Choroid plexus epithelial cell (primary cell): ENCODE data around the gene ACSM3.

ENCODE experiments used
- DNase-seq: peaks from one replicate; pipeline ENCODE4 v3.0.0-alpha.2; 2010; ENCODE audit warnings: low read depth
- H3K4me3 ChIP-seq: 2 replicates; pipeline ENCODE4 v1.5.1; 2011; ENCODE audit warnings: low read depth, mild to moderate bottlenecking, control low read depth, low read length, moderate library complexity
- CTCF ChIP-seq: conservative IDR thresholded peaks from 2 replicates; pipeline ENCODE4 v1.5.1; 2011; ENCODE audit warnings: low read depth, mild to moderate bottlenecking, control low read depth, inconsistent platforms, low read length, moderate library complexity

The ACSM3 gene

GRCh38 chr16:20789130-20789529 is 25.3 kb downstream of the ACSM3 start:
- no peak for DNase-seq
- no peak overlapping the region for H3K4me3 ChIP-seq
- TF ChIP-seq CTCF: no peak

DNA sequence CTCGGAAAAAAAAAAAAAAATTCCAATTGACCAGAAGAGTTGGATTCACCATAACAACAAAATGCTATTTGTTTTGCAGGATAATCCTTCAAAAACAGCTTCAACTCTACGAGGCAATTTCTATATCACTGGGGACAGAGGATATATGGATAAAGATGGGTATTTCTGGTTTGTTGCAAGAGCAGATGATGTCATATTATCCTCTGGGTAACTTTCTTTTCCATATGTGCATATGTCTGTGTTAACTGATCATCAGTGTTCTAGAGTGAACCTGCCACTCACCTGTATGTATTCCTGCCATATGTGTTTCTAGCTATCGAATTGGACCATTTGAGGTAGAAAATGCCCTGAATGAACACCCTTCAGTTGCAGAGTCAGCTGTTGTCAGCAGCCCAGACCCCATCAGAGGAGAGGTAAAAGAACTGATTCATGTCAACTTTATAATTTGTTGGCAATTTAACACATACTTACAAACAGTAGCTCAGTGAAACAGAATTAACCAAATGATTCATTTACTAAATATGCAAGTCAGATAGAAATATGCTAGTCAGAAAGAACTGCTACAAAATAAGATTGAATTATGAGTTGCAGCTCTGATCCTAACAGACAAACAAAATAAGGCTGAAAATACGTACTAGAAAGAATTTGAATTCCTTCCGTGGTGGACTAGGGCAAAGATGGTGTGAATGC is 28.3 kb downstream of the ACSM3 start:
- no peak overlapping the region for H3K4me3 ChIP-seq
- peak; percentile 13 for DNase-seq
- TF ChIP-seq CTCF: no peak

DNA sequence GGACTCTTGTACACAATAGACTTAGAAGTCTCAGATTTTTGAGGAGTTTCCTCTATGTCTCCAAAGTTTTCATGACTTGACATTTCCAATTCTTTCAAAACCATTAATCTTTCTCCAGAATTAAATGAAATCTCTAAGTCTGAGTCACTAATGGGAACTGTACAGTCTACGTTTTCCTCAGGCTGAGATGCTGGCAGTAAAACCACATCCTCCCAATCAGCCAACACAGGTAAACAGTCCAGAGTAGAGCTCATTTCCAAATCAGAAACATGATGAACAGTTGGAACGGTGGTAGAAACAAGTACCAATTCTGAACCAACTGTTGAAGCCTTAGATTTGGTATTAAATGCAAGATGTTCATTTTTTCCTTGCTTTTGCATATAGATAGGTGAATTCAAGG is 34.5 kb downstream of the ACSM3 start:
- no peak overlapping the region for H3K4me3 ChIP-seq
- TF ChIP-seq CTCF: no peak
- DNase-seq: no peak

GRCh38 chr16:20799599-20799998 is 35.8 kb downstream of the ACSM3 start:
- no peak overlapping the region for H3K4me3 ChIP-seq
- TF ChIP-seq CTCF: peak; percentile 58
- DNase-seq: peak; percentile 65

- no peak for DNase-seq
- no peak for TF ChIP-seq CTCF
- H3K4me3 ChIP-seq: no peak overlapping the region
Observed at GRCh38 chr16:20801278-20801677, 37.5 kb downstream of the ACSM3 start.

- no peak for DNase-seq
- H3K4me3 ChIP-seq: no peak overlapping the region
- TF ChIP-seq CTCF: no peak
Observed at GRCh38 chr16:20803192-20803560, 39.4 kb downstream of the ACSM3 start.

GRCh38 chr16:20803561-20804214 is 39.9 kb downstream of the ACSM3 start:
- no peak for TF ChIP-seq CTCF
- no peak for DNase-seq
- no peak overlapping the region for H3K4me3 ChIP-seq

GRCh38 chr16:20805684-20806167 is 41.9 kb downstream of the ACSM3 start:
- peak overlapping the region; percentile 87 for H3K4me3 ChIP-seq
- DNase-seq: peak; percentile 5
